Fibroblast of upper back skin (primary cell): ENCODE measurements around the gene TAF11L14.
"Not testable (repeated sequence)": the region's sequence is repeated elsewhere in the genome, so short reads cannot be mapped to it uniquely, and the experiment has no call there.

Experiments used
- DNase-seq: peaks from one replicate; pipeline ENCODE4 v3.0.0-alpha.2; 2013

TAF11L14 gene

GRCh38 chr5:17634160-17634559 lies at the start of gene TAF11L14:
Gene TAF11L14 (plus strand): TSS chr5:17634460.
- DNase-seq: no peak

- DNase-seq: not testable (repeated sequence)
Measured at GRCh38 chr5:17585658-17586057, 48.6 kb upstream of the TAF11L14 start, which contains the start of gene TAF11L7. Gene TAF11L7 (minus strand): TSS chr5:17585758.

- not testable (repeated sequence) for DNase-seq
Measured at GRCh38 chr5:17590860-17591259, 43.4 kb upstream of the TAF11L14 start, which contains the start of gene TAF11L8. Gene TAF11L8 (minus strand): TSS chr5:17590960.

- DNase-seq: not testable (repeated sequence)
Measured at GRCh38 chr5:17594255-17594654, 40.0 kb upstream of the TAF11L14 start, which contains the start of gene TAF11L9. Gene TAF11L9 (minus strand): TSS chr5:17594394.

GRCh38 chr5:17597728-17598127 lies 36.5 kb upstream of the TAF11L14 start, which contains the start of gene TAF11L10:
Gene TAF11L10 (minus strand): TSS chr5:17597828.
- not testable (repeated sequence) for DNase-seq

- DNase-seq: not testable (repeated sequence)
Measured at GRCh38 chr5:17603880-17604279, 30.4 kb upstream of the TAF11L14 start, which contains the start of gene TAF11L11. Gene TAF11L11 (plus strand): TSS chr5:17604183.

GRCh38 chr5:17604951-17605350 lies 29.3 kb upstream of the TAF11L14 start:
- DNase-seq: no peak

GRCh38 chr5:17607461-17607860 lies 26.8 kb upstream of the TAF11L14 start:
- DNase-seq: not testable (repeated sequence)

GRCh38 chr5:17610092-17610491 lies 24.2 kb upstream of the TAF11L14 start, which contains the start of gene TAF11L12:
Gene TAF11L12 (plus strand): TSS chr5:17610392.
- not testable (repeated sequence) for DNase-seq

- no peak for DNase-seq
Measured at GRCh38 chr5:17614872-17615605, 19.2 kb upstream of the TAF11L14 start.

- DNase-seq: no peak
Measured at GRCh38 chr5:17619354-17619753, 14.9 kb upstream of the TAF11L14 start.

- DNase-seq: no peak
Measured at GRCh38 chr5:17620627-17621026, 13.6 kb upstream of the TAF11L14 start.

GRCh38 chr5:17625686-17626085 lies 8.6 kb upstream of the TAF11L14 start:
- DNase-seq: no peak

- DNase-seq: not testable (repeated sequence)
Measured at GRCh38 chr5:17631788-17632187, 2.5 kb upstream of the TAF11L14 start, which contains the start of gene TAF11L13. Gene TAF11L13 (plus strand): TSS chr5:17632088.

- not testable (repeated sequence) for DNase-seq
Measured at GRCh38 chr5:17649232-17649631, 15.0 kb downstream of the TAF11L14 start.

- not testable (repeated sequence) for DNase-seq
Measured at GRCh38 chr5:17655201-17655759, 21.0 kb downstream of the TAF11L14 start.

- no peak for DNase-seq
Measured at GRCh38 chr5:17655921-17656320, 21.7 kb downstream of the TAF11L14 start.

- DNase-seq: no peak
Measured at GRCh38 chr5:17663182-17663581, 28.9 kb downstream of the TAF11L14 start.

GRCh38 chr5:17665836-17666235 lies 31.6 kb downstream of the TAF11L14 start:
- no peak for DNase-seq

- no peak for DNase-seq
Measured at GRCh38 chr5:17666726-17667235, 32.5 kb downstream of the TAF11L14 start.

- no peak for DNase-seq
Measured at GRCh38 chr5:17670353-17670752, 36.1 kb downstream of the TAF11L14 start.

GRCh38 chr5:17678751-17679324 lies 44.6 kb downstream of the TAF11L14 start:
- DNase-seq: no peak

GRCh38 chr5:17679597-17680203 lies 45.4 kb downstream of the TAF11L14 start:
- DNase-seq: no peak
